Measurements from ENCODE around the gene LRRC4. TPM values are rescaled to one million over a fixed set of nuclear protein-coding genes. Genes with fewer than 3 reads are reported as not detected.

LRRC4 gene
- total RNA-seq, 1 experiment from 2014 or later = 0.39 TPM

DNA sequence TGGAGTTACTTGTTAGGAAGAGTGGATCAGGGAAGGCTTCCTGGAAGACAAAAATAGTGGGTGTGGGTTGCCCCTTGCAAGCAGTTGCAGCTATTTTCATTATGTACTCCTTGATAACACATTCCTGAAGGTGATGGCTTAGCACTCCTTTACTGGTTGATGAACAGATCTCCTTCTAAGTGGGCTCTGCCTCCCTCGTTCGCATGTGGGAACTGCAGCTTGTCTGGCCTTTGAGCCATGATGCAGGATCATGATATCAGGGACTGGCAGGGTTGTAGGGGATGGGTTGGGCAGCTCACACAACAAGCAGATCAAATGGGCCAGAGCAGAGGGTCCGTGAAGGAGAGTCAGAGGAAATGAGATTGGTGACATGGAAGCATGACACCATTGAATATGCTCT lies 28.8 kb upstream of the LRRC4 start:
- BruUV-seq (replicated peaks) = no TSS peak
- Histone ChIP-seq H2AFZ (no peak overlapping the region), H3K4me2 (no peak overlapping the region), H4K20me1 (ENCODE audit: insufficient read depth) (no peaks in the 10 kb centered on the region; the same call in 1 of the 2 replicates), H3K27me3 (ENCODE audit: insufficient read depth, low read depth) (no peaks in the 10 kb centered on the region), H3K79me2 (ENCODE audit: low read depth) (no peaks in the 10 kb centered on the region), H3K36me3 (ENCODE audit: low read depth) (no peaks in the 10 kb centered on the region), H3K9me2 (ENCODE audit: insufficient read depth) (no peaks in the 10 kb centered on the region), H3K4me3 (no peak overlapping the region), H3F3A (ENCODE audit: insufficient read depth, low read depth) (no peaks in the 10 kb centered on the region), H3K4me1 (replicated peaks; ENCODE audit: insufficient read depth) (no peaks in the 10 kb centered on the region), H3K27ac (no peak overlapping the region), H3K9me3 (ENCODE audit: insufficient read depth, low read depth) (no peaks in the 10 kb centered on the region)
- CTCF ChIA-PET = no interaction called here
- intact Hi-C loops (cut with micrococcal nuclease; ENCODE audit: unreplicated experiment) = no loop called here
- DNase-seq = no peak
- POLR2A ChIA-PET (ENCODE audit: unreplicated experiment) = no interaction called here
- TF ChIP-seq CTCF (conservative IDR thresholded peaks at IDR 0.05) = no peak
- no peak for TF ChIP-seq EZH2 (IDR thresholded peaks at IDR 0.05; ENCODE audit: low read depth)

DNA sequence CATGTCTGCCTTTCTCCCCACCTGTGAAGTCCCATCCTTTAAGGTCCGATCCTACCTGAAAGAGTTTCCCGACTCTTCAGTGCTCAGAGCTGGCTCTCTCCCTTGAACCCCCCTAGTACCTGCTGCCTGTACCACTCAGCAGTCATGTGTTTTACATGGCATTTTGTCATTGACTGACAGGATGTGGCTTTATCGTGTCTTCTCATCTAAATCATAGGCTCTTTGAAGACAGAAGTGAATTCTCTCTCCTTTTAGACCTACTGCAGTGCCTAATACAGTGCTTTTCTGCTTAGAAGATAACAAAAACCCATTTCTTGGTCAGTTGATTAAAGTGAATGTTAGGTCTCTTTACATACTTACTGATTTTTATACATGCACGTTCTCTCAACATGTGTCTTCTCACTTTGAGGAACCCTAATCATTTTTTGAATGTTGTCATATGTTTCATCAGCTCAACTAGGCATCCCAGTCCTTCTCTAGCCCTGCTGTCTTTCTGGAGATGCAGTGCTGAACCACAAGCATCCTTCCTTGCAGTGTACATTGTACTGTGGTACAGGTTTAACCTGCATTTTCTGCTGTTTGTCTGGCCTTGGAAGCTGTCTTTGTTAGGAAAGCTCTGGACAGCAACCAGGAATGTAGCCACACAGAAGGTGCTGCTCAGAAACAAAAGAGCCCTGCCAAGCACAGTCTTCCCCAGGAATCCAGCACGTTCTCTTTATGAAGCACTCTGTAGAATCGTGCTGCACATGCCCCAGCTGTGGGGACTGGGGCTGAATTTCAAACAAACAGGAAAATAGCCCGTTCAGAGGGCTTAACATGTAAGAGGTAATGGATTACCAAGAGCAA lies 28.1 kb upstream of the LRRC4 start:
- BruUV-seq (replicated peaks) = no TSS peak
- Histone ChIP-seq H3K27me3 (ENCODE audit: insufficient read depth, low read depth) (no peaks in the 10 kb centered on the region), H3K79me2 (ENCODE audit: low read depth) (no peaks in the 10 kb centered on the region), H2AFZ (no peak overlapping the region), H3K9me2 (ENCODE audit: insufficient read depth) (no peaks in the 10 kb centered on the region), H3K4me3 (no peak overlapping the region), H3K4me1 (replicated peaks; ENCODE audit: insufficient read depth) (no peaks in the 10 kb centered on the region), H3K27ac (no peak overlapping the region), H3K36me3 (ENCODE audit: low read depth) (no peaks in the 10 kb centered on the region), H3K4me2 (no peak overlapping the region), H4K20me1 (ENCODE audit: insufficient read depth) (no peaks in the 10 kb centered on the region; the same call in 1 of the 2 replicates), H3K9me3 (ENCODE audit: insufficient read depth, low read depth) (no peaks in the 10 kb centered on the region), H3F3A (ENCODE audit: insufficient read depth, low read depth) (no peaks in the 10 kb centered on the region)
- POLR2A ChIA-PET (ENCODE audit: unreplicated experiment) = no interaction called here
- intact Hi-C loops (cut with micrococcal nuclease; ENCODE audit: unreplicated experiment) = no loop called here
- DNase-seq = no peak
- CTCF ChIA-PET = no interaction called here
- no peak for TF ChIP-seq CTCF (conservative IDR thresholded peaks at IDR 0.05)
- TF ChIP-seq EZH2 (IDR thresholded peaks at IDR 0.05; ENCODE audit: low read depth) = no peak

DNA sequence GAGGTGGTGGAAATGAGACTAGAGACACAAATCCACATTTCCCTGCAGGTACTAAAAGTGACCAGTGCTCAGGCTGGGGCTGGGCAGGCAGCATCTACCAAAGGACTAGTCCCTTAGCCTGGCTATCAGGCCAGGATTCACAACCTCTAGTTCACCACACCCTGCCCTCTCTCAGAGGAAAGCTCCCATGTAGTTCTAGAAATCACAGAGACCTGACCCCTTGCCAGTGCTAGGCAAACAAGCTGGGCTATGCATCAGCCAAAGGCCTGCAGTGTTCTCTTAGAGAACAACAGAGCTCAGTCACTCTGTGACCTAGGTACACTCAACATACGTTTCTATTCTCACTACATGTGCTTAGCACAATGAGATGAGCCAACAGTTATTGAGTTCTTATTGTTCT lies 26.7 kb upstream of the LRRC4 start:
- no peaks in the 10 kb centered on the region for H3K9me2 ChIP-seq (ENCODE audit: insufficient read depth)
- no peaks in the 10 kb centered on the region for H3F3A ChIP-seq (ENCODE audit: insufficient read depth, low read depth)
- ChIA-PET POLR2A (ENCODE audit: unreplicated experiment) (interaction anchor here (0.6 to 0.7 kb wide), 2 partner anchors 160 to 438 kb away, joined by 3 read pairs; no protein-coding TSS in a partner anchor), CTCF (no interaction called here)
- H2AFZ ChIP-seq = no peak overlapping the region
- no peak for DNase-seq
- H3K9me3 ChIP-seq (ENCODE audit: insufficient read depth, low read depth) = no peaks in the 10 kb centered on the region
- no peaks in the 10 kb centered on the region for H3K27me3 ChIP-seq (ENCODE audit: insufficient read depth, low read depth)
- no TSS peak for BruUV-seq (replicated peaks)
- TF ChIP-seq CTCF (conservative IDR thresholded peaks at IDR 0.05) (no peak), EZH2 (IDR thresholded peaks at IDR 0.05; ENCODE audit: low read depth) (no peak)
- no peaks in the 10 kb centered on the region for H3K79me2 ChIP-seq (ENCODE audit: low read depth)
- no peak overlapping the region for H3K4me2 ChIP-seq
- intact Hi-C loops (cut with micrococcal nuclease; ENCODE audit: unreplicated experiment) = no loop called here
- no peaks in the 10 kb centered on the region for H3K36me3 ChIP-seq (ENCODE audit: low read depth)
- H4K20me1 ChIP-seq (ENCODE audit: insufficient read depth) = no peaks in the 10 kb centered on the region; the same call in 1 of the 2 replicates
- no peaks in the 10 kb centered on the region for H3K4me1 ChIP-seq (replicated peaks; ENCODE audit: insufficient read depth)
- no peak overlapping the region for H3K4me3 ChIP-seq
- H3K27ac ChIP-seq = no peak overlapping the region
